ENCODE measurements around the gene FER. TPM values are rescaled to one million over a fixed set of nuclear protein-coding genes. Genes with fewer than 3 reads are reported as not detected.

FER gene
- total and polyA plus RNA-seq, 2 of the 8 experiments (the other 6 are each of a cell fraction or from before 2014, with no cell fraction given): 1.3 to 15.8 TPM

DNA sequence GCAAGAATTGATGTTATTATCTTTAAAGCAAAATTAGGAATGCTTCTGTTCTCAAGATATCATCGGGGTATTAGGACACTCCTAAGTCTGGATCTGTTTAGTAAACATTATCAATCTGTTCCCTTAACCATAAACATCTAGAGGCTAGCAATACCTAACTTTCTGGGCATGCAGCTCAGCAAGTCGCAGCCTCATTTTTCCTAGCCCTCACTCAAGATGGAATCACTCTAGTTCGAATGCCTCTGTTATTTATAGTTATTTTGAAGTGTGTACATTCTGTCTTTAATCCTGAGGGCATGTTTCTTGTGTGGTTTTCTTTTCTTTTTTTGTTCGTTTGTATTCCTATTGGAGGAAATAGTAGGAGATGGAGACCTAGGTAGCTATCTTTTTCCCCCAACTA, 66.9 kb downstream of the FER start:
- Histone ChIP-seq H2BK120ac (replicated peaks; ENCODE audit: low read depth, low read length) (no peak overlapping the region), H4K91ac (replicated peaks; ENCODE audit: insufficient read length, low read length) (no peak overlapping the region), H3K56ac (replicated peaks; ENCODE audit: insufficient read length, low read depth, low read length) (no peak overlapping the region), H3K79me2 (ENCODE audit: control insufficient read depth in 1 of 2, insufficient read depth in 2 of 2, low read length in 2 of 2) (peaks cover 0 to 2% of the 10 kb centered on the region in 2 experiments; a peak in 1 of 4 replicates), H3K4me1 (replicated peaks in 1 of 4; ENCODE audit: control insufficient read depth in 3 of 4, insufficient read depth in 4 of 4, low read length in 3 of 4) (no peaks in the 10 kb centered on the region), H3K18ac (ENCODE audit: extremely low read depth, low read length) (no peak overlapping the region), H3K79me1 (ENCODE audit: low read depth, low read length) (no peaks in the 10 kb centered on the region; the same call in 1 of the 2 replicates), H3K23ac (ENCODE audit: insufficient read length) (no peak overlapping the region), H3K4ac (replicated peaks; ENCODE audit: insufficient read length, low read depth, low read length) (no peak overlapping the region), H2AFZ (ENCODE audit: low read length) (no peak overlapping the region), H3K14ac (ENCODE audit: insufficient read length) (no peak overlapping the region), H3K4me2 (ENCODE audit: insufficient read depth in 1 of 2, low read depth in 2 of 2, low read length in 2 of 2) (no peak overlapping the region), H2BK12ac (ENCODE audit: low read depth, low read length) (no peak overlapping the region), H2BK15ac (ENCODE audit: low read length) (no peak overlapping the region), H3K36me3 (ENCODE audit: control insufficient read depth in 2 of 4, insufficient read depth in 4 of 4, low read length in 3 of 4) (no peaks in the 10 kb centered on the region), H3K27me3 (replicated peaks in 1 of 4; ENCODE audit: control insufficient read depth in 3 of 4, extremely low read depth in 1 of 4, insufficient read depth in 3 of 4, low read length in 3 of 4) (peaks cover 0 to 1% (median 0%) of the 10 kb centered on the region in 4 experiments; a peak in 1 of 7 replicates), H3K27ac (ENCODE audit: low read depth, low read length) (no peak overlapping the region), H4K5ac (ENCODE audit: insufficient read length, low read depth, low read length) (no peak overlapping the region), H3K9ac (replicated peaks in 1 of 4; ENCODE audit: extremely low read depth in 1 of 4, low read depth in 3 of 4, low read length in 3 of 4) (no peak overlapping the region), H3K23me2 (ENCODE audit: low read depth, low read length) (no peaks in the 10 kb centered on the region), H4K20me1 (replicated peaks in 1 of 2; ENCODE audit: control insufficient read depth in 1 of 2, insufficient read depth in 2 of 2, low read length in 2 of 2) (no peaks in the 10 kb centered on the region), H4K8ac (ENCODE audit: extremely low read depth, insufficient read depth, low read length) (no peak overlapping the region), H2BK20ac (ENCODE audit: low read length) (no peak overlapping the region), H2AK5ac (ENCODE audit: low read depth, low read length) (no peak overlapping the region), H2BK5ac (ENCODE audit: low read depth, low read length) (no peak overlapping the region), H3K4me3 (ENCODE audit: extremely low read depth in 1 of 4, insufficient read depth in 2 of 4, low read depth in 3 of 4, low read length in 4 of 4) (no peak overlapping the region), H3K9me3 (ENCODE audit: insufficient read depth in 2 of 2, low read depth in 1 of 2, low read length in 1 of 2) (peaks cover 8 to 11% of the 10 kb centered on the region in 2 experiments)
- POLR2A ChIA-PET (ENCODE audit: partially characterized antibody): no interaction called here
- TF ChIP-seq SP4 (IDR thresholded peaks at IDR 0.05; ENCODE audit: low read length): no peak
- TF ChIP-seq SP1 (IDR thresholded peaks at IDR 0.05; ENCODE audit: low read depth, low read length): no peak
- no peak for TF ChIP-seq EGR1 (IDR thresholded peaks at IDR 0.05; ENCODE audit: borderline replicate concordance, low read depth, low read length)
- no peak for TF ChIP-seq POLR2AphosphoS5 (IDR thresholded peaks at IDR 0.05; ENCODE audit: low read depth, low read length)
- no peak for TF ChIP-seq ATF2 (IDR thresholded peaks at IDR 0.05; ENCODE audit: low read length)
- no peak for TF ChIP-seq TAF1 (IDR thresholded peaks at IDR 0.05; ENCODE audit: low read depth, low read length)
- no peak for TF ChIP-seq CREB1 (IDR thresholded peaks at IDR 0.05)
- TF ChIP-seq CTBP2 (IDR thresholded peaks at IDR 0.05; ENCODE audit: borderline replicate concordance, insufficient read depth, insufficient read length, low read length): no peak
- TF ChIP-seq, protein P1, sequence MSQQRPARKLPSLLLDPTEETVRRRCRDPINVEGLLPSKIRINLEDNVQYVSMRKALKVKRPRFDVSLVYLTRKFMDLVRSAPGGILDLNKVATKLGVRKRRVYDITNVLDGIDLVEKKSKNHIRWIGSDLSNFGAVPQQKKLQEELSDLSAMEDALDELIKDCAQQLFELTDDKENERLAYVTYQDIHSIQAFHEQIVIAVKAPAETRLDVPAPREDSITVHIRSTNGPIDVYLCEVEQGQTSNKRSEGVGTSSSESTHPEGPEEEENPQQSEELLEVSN (IDR thresholded peaks at IDR 0.05): no peak
- TF ChIP-seq RBBP5 (IDR thresholded peaks at IDR 0.05; ENCODE audit: borderline replicate concordance, low read depth, low read length): no peak
- CTCF ChIA-PET (ENCODE audit: partially characterized antibody): interaction anchor here (0.6 kb wide), 2 partner anchors 40 to 634 kb away, joined by 3 read pairs; no protein-coding TSS in a partner anchor
- FAIRE-seq (no peak), DNase-seq (ENCODE audit: low read depth in 1 of 2, low spot score in 2 of 2) (no peak)
- WGBS, 2 experiments (ENCODE audit: extremely low coverage in 1 of 2, insufficient coverage in 1 of 2, insufficient read length in 1 of 2, insufficient replicate concordance in 2 of 2, low coverage in 1 of 2, low lambda C conversion rate in 2 of 2, missing lambda C conversion rate in 1 of 2): 91% methylated on average over 4 of the region's 4 CpGs; no CpG with 5 or more reads in 1 of the 2 experiments
